Measurements from ENCODE around the gene GLCE. TPM values are rescaled to one million over a fixed set of nuclear protein-coding genes. Genes with fewer than 3 reads are reported as not detected.

The GLCE gene
- total and polyA plus RNA-seq, 11 donors = 4.0 to 14.3 (median 8.4) TPM

DNA sequence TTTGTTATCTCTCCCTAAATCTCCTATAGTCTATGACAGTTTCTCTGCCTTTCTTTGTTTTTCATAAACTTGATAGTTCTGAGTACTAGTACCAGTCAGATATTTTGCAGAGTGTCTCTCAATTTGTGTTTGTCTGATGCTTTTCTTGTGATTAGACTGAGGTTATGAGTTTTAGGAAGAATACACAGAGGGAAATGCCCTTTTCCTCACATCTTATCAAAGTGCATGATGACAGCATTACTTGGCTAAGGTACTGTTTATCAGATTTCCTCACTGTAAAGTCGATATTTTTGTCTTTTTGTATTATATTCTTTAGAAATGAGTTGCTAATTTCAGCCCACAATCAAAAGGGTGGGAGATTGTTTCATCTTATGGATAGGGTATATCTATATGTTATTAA is 45.6 kb downstream of the GLCE start:
- Histone ChIP-seq H3K27ac (no peak overlapping the region), H3K27me3 (no peaks in the 10 kb centered on the region), H3K9me3 (peaks cover 0 to 6% (median 0%) of the 10 kb centered on the region in 12 donors), H3K4me3 (no peak overlapping the region), H3K36me3 (no peaks in the 10 kb centered on the region), H3K4me1 (peaks cover 0 to 8% (median 0%) of the 10 kb centered on the region in 12 donors)
- TF ChIP-seq, protein P1, sequence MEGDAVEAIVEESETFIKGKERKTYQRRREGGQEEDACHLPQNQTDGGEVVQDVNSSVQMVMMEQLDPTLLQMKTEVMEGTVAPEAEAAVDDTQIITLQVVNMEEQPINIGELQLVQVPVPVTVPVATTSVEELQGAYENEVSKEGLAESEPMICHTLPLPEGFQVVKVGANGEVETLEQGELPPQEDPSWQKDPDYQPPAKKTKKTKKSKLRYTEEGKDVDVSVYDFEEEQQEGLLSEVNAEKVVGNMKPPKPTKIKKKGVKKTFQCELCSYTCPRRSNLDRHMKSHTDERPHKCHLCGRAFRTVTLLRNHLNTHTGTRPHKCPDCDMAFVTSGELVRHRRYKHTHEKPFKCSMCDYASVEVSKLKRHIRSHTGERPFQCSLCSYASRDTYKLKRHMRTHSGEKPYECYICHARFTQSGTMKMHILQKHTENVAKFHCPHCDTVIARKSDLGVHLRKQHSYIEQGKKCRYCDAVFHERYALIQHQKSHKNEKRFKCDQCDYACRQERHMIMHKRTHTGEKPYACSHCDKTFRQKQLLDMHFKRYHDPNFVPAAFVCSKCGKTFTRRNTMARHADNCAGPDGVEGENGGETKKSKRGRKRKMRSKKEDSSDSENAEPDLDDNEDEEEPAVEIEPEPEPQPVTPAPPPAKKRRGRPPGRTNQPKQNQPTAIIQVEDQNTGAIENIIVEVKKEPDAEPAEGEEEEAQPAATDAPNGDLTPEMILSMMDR (IDR thresholded peaks at IDR 0.05) = no peak
- TF ChIP-seq POLR2A (IDR thresholded peaks at IDR 0.05) = no peak
- intact Hi-C loops (cut with DNase I) = no loop called here
- no peak for ATAC-seq
- 33 to 51% (median 47%) methylated on average over 1 of the region's 1 CpG for WGBS, 4 donors
- DNase-seq = no peak

DNA sequence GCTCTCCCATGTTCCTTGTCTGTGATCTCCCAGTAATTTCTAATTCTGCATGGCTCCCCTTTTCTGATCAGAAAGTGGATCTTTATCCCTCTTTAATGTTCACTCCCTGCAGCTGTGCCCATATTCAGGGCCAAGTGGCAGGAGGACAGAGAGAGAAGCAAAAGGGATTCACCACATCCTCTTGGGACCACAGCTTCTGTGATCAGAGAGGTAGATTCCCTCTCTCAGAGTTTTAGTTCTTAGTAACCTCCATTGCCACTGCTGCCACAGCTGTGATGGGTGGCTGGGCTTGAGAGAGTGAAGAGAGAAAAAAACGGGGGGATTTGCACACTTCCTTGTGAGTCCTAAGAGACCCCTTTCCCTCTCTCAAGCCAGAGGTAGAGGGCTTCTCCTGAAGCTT is 49.2 kb downstream of the GLCE start:
- WGBS, 4 donors = 68 to 74% (median 72%) methylated on average over 1 of the region's 1 CpG
- intact Hi-C loops (cut with DNase I) = loop anchor here in 1 of 10 donors (5.0 kb wide), 1 partner anchor 47 kb away; the partner anchor contains the start of gene GLCE

GRCh38 chr15:69210574-69210973 is 50.1 kb downstream of the GLCE start:
- Histone ChIP-seq H3K27ac (no peak overlapping the region), H3K4me1 (peaks cover 0 to 8% (median 0%) of the 10 kb centered on the region in 12 donors), H3K9me3 (peaks cover 0 to 3% (median 0%) of the 10 kb centered on the region in 12 donors), H3K36me3 (no peaks in the 10 kb centered on the region), H3K4me3 (no peak overlapping the region), H3K27me3 (no peaks in the 10 kb centered on the region)
- ATAC-seq (no peak), DNase-seq (no peak)
- intact Hi-C loops (cut with DNase I) = loop anchor here in 1 of 10 donors (5.0 kb wide), 1 partner anchor 48 kb away; the partner anchor contains the start of gene GLCE
- no peak for TF ChIP-seq POLR2A (IDR thresholded peaks at IDR 0.05)
- TF ChIP-seq, protein P1 (IDR thresholded peaks at IDR 0.05) = no peak

More for the DNA sequence above, 49.2 kb downstream of the GLCE start:
- DNase-seq (no peak), ATAC-seq (no peak)
- Histone ChIP-seq H3K4me1 (peaks cover 0 to 8% (median 0%) of the 10 kb centered on the region in 12 donors), H3K36me3 (no peaks in the 10 kb centered on the region), H3K27me3 (no peaks in the 10 kb centered on the region), H3K9me3 (peaks cover 0 to 6% (median 0%) of the 10 kb centered on the region in 12 donors), H3K4me3 (no peak overlapping the region), H3K27ac (no peak overlapping the region)
- no peak for TF ChIP-seq POLR2A (IDR thresholded peaks at IDR 0.05)
- TF ChIP-seq, protein P1 (IDR thresholded peaks at IDR 0.05) = no peak

GRCh38 chr15:69213786-69214185 is 53.4 kb downstream of the GLCE start:
- intact Hi-C loops (cut with DNase I) = loop anchor here in 1 of 10 donors (5.0 kb wide), 1 partner anchor 51 kb away; the partner anchor contains the start of gene GLCE
- Histone ChIP-seq H3K36me3 (no peaks in the 10 kb centered on the region), H3K4me1 (peaks cover 0 to 3% (median 0%) of the 10 kb centered on the region in 12 donors), H3K27me3 (no peaks in the 10 kb centered on the region), H3K9me3 (peaks cover 0 to 6% (median 0%) of the 10 kb centered on the region in 12 donors), H3K27ac (no peak overlapping the region), H3K4me3 (no peak overlapping the region)
- ATAC-seq = no peak
- no peak for DNase-seq
- 68 to 96% (median 82%) methylated on average over 3 of the region's 3 CpGs for WGBS, 4 donors
- TF ChIP-seq, protein P1 (IDR thresholded peaks at IDR 0.05) = no peak
- no peak for TF ChIP-seq POLR2A (IDR thresholded peaks at IDR 0.05)

All from heart left ventricle (tissue), 16 donors.